GM19463 (cell line): ENCODE measurements around the gene AKAP6.
A peak's percentile ranks its signal among the peaks of the same experiment; 100 is the strongest.
"Not testable (repeated sequence)": the region's sequence is repeated elsewhere in the genome, so short reads cannot be mapped to it uniquely, and the experiment has no call there.

Experiments used
- ATAC-seq: cut with Tn5 transposase; IDR thresholded peaks from one replicate; pipeline ENCODE4 v1.9.1; 2021; ENCODE audit warnings: mild to moderate bottlenecking, moderate library complexity; ENCODE audit not compliant: unreplicated experiment

AKAP6 gene

GRCh38 chr14:32567543-32568384, 238.7 kb downstream of the AKAP6 start:
- ATAC-seq: no peak

- no peak for ATAC-seq
Observed at GRCh38 chr14:32571551-32571950, 242.5 kb downstream of the AKAP6 start.

- peak; percentile 61 for ATAC-seq
Observed at GRCh38 chr14:32571995-32572866, 243.1 kb downstream of the AKAP6 start.

GRCh38 chr14:32572867-32573150, 243.7 kb downstream of the AKAP6 start:
- no peak for ATAC-seq

GRCh38 chr14:32574269-32574668, 245.2 kb downstream of the AKAP6 start:
- ATAC-seq: no peak

- ATAC-seq: peak; percentile 44
Observed at GRCh38 chr14:32576088-32576795, 247.1 kb downstream of the AKAP6 start.

- ATAC-seq: no peak
Observed at GRCh38 chr14:32576977-32577376, 247.9 kb downstream of the AKAP6 start.

- ATAC-seq: peak; percentile 75
Observed at GRCh38 chr14:32578181-32578580, 249.1 kb downstream of the AKAP6 start.

GRCh38 chr14:32583427-32583826, 254.3 kb downstream of the AKAP6 start:
- not testable (repeated sequence) for ATAC-seq

GRCh38 chr14:32584079-32584478, 255.0 kb downstream of the AKAP6 start:
- no peak for ATAC-seq

- no peak for ATAC-seq
Observed at GRCh38 chr14:32587461-32587860, 258.4 kb downstream of the AKAP6 start.

GRCh38 chr14:32588448-32589320, 259.6 kb downstream of the AKAP6 start:
- no peak for ATAC-seq

GRCh38 chr14:32590157-32590556, 261.1 kb downstream of the AKAP6 start:
- no peak for ATAC-seq

- ATAC-seq: no peak
Observed at GRCh38 chr14:32593290-32593942, 264.3 kb downstream of the AKAP6 start.

GRCh38 chr14:32594766-32595165, 265.7 kb downstream of the AKAP6 start:
- no peak for ATAC-seq

- ATAC-seq: no peak
Observed at GRCh38 chr14:32595497-32595896, 266.4 kb downstream of the AKAP6 start.

- no peak for ATAC-seq
Observed at GRCh38 chr14:32596390-32596789, 267.3 kb downstream of the AKAP6 start.

- ATAC-seq: no peak
Observed at GRCh38 chr14:32597771-32598170, 268.7 kb downstream of the AKAP6 start.

GRCh38 chr14:32601069-32601468, 272.0 kb downstream of the AKAP6 start:
- no peak for ATAC-seq

GRCh38 chr14:32601906-32602305, 272.8 kb downstream of the AKAP6 start:
- no peak for ATAC-seq
